HepG2 (cell line): ENCODE measurements around the gene NUBP2.

ENCODE experiments used
- BHLHE40 ChIP-seq: IDR thresholded peaks from 2 replicates; pipeline ENCODE4 v1.6.1; 2011; ENCODE audit warnings: low read length, improper control_type of control experiment
- HDAC2 ChIP-seq: sonication (generic); formaldehyde crosslinking; IDR thresholded peaks from 2 replicates; pipeline ENCODE4 v1.4.0; 2020; ENCODE audit warnings: missing genetic modification reagents
- KLF16 ChIP-seq, 2 experiments: sonication (generic) in 1 of 2; formaldehyde crosslinking in 1 of 2; IDR thresholded peaks; 2 replicates each; pipeline versions ENCODE4 v1.6.1 to v1.8.0; 2016 to 2023; ENCODE audit warnings: missing genetic modification reagents in 2 of 2, missing compliant biosample characterization in 1 of 2
- PCBP1 ChIP-seq: fragments of 200-400 bp; formaldehyde crosslinking; IDR thresholded peaks from 2 replicates; pipeline ENCODE4 v1.6.1; 2017; ENCODE audit warnings: mild to moderate bottlenecking, low read depth, low read length, borderline replicate concordance
- PCBP2 ChIP-seq: fragments of 200-400 bp; formaldehyde crosslinking; optimal IDR thresholded peaks from 2 replicates; pipeline ENCODE3; 2018; ENCODE audit warnings: low read length, low read depth; ENCODE audit not compliant: poor library complexity, severe bottlenecking
- REST ChIP-seq, 2 experiments: IDR thresholded peaks; 2 replicates each; pipeline ENCODE4 v1.6.1; 2011 to 2012; ENCODE audit warnings: low read length in 2 of 2, borderline replicate concordance in 1 of 2, low read depth in 1 of 2, mild to moderate bottlenecking in 1 of 2, moderate library complexity in 1 of 2
- SIX1 ChIP-seq: sonication (generic); formaldehyde crosslinking; IDR thresholded peaks from 2 replicates; pipeline ENCODE4 v1.4.0; 2020; ENCODE audit warnings: missing genetic modification reagents, borderline replicate concordance
- SUZ12 ChIP-seq: fragments of 150-350 bp; IDR thresholded peaks from 2 replicates; pipeline ENCODE4 v1.6.1; 2014; ENCODE audit warnings: low read depth, low read length
- TEAD2 ChIP-seq: sonication (generic); formaldehyde crosslinking; IDR thresholded peaks from 2 replicates; pipeline ENCODE4 v1.9.0; 2021; ENCODE audit warnings: missing genetic modification reagents
- ZNF496 ChIP-seq: sonication (generic); formaldehyde crosslinking; IDR thresholded peaks from 2 replicates; pipeline ENCODE4 v1.8.1; 2023; ENCODE audit warnings: mild to moderate bottlenecking, moderate library complexity, missing genetic modification reagents; ENCODE audit not compliant: insufficient replicate concordance
- TF ChIP-seq, protein P1 (sequence below): sonication (generic); formaldehyde crosslinking; IDR thresholded peaks from 2 replicates; pipeline ENCODE4 v1.5.0; 2020; ENCODE audit warnings: mild to moderate bottlenecking, missing genetic modification reagents, moderate library complexity
- TF ChIP-seq, protein P2 (sequence below): sonication (generic); formaldehyde crosslinking; IDR thresholded peaks from 2 replicates; pipeline ENCODE4 v1.5.0; 2020; ENCODE audit warnings: missing genetic modification reagents
- TF ChIP-seq, protein P3 (sequence below): sonication (generic); formaldehyde crosslinking; IDR thresholded peaks from 2 replicates; pipeline ENCODE4 v1.4.0; 2020; ENCODE audit warnings: missing genetic modification reagents, borderline replicate concordance

- TF ChIP-seq PCBP1 = no peak
- no peak for TF ChIP-seq ZNF496 (CRISPR knock-in tag)
- TF ChIP-seq, protein P1, sequence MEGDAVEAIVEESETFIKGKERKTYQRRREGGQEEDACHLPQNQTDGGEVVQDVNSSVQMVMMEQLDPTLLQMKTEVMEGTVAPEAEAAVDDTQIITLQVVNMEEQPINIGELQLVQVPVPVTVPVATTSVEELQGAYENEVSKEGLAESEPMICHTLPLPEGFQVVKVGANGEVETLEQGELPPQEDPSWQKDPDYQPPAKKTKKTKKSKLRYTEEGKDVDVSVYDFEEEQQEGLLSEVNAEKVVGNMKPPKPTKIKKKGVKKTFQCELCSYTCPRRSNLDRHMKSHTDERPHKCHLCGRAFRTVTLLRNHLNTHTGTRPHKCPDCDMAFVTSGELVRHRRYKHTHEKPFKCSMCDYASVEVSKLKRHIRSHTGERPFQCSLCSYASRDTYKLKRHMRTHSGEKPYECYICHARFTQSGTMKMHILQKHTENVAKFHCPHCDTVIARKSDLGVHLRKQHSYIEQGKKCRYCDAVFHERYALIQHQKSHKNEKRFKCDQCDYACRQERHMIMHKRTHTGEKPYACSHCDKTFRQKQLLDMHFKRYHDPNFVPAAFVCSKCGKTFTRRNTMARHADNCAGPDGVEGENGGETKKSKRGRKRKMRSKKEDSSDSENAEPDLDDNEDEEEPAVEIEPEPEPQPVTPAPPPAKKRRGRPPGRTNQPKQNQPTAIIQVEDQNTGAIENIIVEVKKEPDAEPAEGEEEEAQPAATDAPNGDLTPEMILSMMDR (CRISPR knock-in tag) = no peak
- no peak for TF ChIP-seq SUZ12
- no peak for TF ChIP-seq REST (IDR thresholded peaks at IDR 0.05; ENCODE audit: borderline replicate concordance in 1 of 2, low read depth in 1 of 2, low read length in 2 of 2)
- TF ChIP-seq BHLHE40 = no peak
- TF ChIP-seq PCBP2 = no peak
- no peak for TF ChIP-seq KLF16 (CRISPR knock-in tag; IDR thresholded peaks at IDR 0.05)
- TF ChIP-seq, protein P2, sequence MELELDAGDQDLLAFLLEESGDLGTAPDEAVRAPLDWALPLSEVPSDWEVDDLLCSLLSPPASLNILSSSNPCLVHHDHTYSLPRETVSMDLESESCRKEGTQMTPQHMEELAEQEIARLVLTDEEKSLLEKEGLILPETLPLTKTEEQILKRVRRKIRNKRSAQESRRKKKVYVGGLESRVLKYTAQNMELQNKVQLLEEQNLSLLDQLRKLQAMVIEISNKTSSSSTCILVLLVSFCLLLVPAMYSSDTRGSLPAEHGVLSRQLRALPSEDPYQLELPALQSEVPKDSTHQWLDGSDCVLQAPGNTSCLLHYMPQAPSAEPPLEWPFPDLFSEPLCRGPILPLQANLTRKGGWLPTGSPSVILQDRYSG (CRISPR knock-in tag) = no peak
- no peak for TF ChIP-seq HDAC2 (CRISPR knock-in tag)
- TF ChIP-seq, protein P3, sequence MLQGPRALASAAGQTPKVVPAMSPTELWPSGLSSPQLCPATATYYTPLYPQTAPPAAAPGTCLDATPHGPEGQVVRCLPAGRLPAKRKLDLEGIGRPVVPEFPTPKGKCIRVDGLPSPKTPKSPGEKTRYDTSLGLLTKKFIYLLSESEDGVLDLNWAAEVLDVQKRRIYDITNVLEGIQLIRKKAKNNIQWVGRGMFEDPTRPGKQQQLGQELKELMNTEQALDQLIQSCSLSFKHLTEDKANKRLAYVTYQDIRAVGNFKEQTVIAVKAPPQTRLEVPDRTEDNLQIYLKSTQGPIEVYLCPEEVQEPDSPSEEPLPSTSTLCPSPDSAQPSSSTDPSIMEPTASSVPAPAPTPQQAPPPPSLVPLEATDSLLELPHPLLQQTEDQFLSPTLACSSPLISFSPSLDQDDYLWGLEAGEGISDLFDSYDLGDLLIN (CRISPR knock-in tag) = no peak
- no peak for TF ChIP-seq TEAD2 (CRISPR knock-in tag)
- no peak for TF ChIP-seq SIX1 (CRISPR knock-in tag)
Measured at GRCh38 chr16:1777375-1778199, 5.2 kb upstream of the NUBP2 start.
